ENCODE measurements around the gene HAUS3. TPM values are rescaled to one million over a fixed set of nuclear protein-coding genes. Genes with fewer than 3 reads are reported as not detected.

HAUS3 gene
- total RNA-seq, 6 experiments from 2014 or later, result 6.9 to 10.8 (median 8.6) TPM

DNA sequence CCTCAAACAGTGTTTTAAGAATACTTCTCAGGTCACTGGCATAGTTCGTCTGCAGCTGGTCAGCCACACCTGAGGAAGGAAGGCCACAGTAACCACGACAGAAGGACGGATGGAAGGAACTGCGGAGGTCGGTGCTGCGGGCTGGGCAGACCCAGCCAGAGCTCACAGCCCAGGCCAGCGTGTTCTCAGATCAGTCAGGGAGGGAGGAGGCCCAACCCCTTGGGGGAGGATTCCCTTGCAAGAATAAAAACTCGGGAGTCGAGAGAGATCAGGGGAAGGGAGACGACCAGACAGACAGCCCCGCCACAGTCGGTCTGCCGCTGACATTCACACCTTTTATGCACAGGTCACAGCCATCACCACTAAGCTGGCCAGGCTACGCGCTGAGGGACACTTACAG, 31.3 kb upstream of the HAUS3 start:
- Mint-ChIP-seq H3K27me3 (ENCODE audit: insufficient read depth) (peaks cover 16% of the 10 kb centered on the region), H3K27ac (no peak overlapping the region), H3K4me3 (no peak overlapping the region), H3K36me3 (ENCODE audit: low read depth) (no peaks in the 10 kb centered on the region), H3K4me1 (ENCODE audit: low read depth) (0 out of 2 replicates have a peak, but pooled peaks cover 7% of the 10 kb centered on the region), H3K9me3 (no peaks in the 10 kb centered on the region)
- TF ChIP-seq, protein P1, sequence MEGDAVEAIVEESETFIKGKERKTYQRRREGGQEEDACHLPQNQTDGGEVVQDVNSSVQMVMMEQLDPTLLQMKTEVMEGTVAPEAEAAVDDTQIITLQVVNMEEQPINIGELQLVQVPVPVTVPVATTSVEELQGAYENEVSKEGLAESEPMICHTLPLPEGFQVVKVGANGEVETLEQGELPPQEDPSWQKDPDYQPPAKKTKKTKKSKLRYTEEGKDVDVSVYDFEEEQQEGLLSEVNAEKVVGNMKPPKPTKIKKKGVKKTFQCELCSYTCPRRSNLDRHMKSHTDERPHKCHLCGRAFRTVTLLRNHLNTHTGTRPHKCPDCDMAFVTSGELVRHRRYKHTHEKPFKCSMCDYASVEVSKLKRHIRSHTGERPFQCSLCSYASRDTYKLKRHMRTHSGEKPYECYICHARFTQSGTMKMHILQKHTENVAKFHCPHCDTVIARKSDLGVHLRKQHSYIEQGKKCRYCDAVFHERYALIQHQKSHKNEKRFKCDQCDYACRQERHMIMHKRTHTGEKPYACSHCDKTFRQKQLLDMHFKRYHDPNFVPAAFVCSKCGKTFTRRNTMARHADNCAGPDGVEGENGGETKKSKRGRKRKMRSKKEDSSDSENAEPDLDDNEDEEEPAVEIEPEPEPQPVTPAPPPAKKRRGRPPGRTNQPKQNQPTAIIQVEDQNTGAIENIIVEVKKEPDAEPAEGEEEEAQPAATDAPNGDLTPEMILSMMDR (IDR thresholded peaks at IDR 0.05), result no peak
- DNase-seq, result no peak

DNA sequence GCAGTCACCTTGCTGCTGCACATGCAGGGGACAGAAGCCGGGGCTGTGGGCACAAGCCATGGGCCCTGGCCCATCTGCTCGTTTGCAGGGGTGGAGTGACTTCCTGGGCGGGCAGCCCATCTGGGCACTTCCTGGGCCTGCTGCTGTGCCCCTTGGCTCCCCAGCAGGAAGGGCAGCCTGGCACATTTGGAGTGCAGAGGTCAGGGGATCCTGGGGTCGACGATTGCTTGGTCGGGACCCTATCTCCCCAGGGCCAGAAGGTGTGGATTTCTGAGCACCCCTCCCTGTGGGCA, 30.9 kb upstream of the HAUS3 start:
- Mint-ChIP-seq H3K9me3 (no peaks in the 10 kb centered on the region), H3K36me3 (ENCODE audit: low read depth) (no peaks in the 10 kb centered on the region), H3K27ac (no peak overlapping the region), H3K4me1 (ENCODE audit: low read depth) (0 out of 2 replicates have a peak, but pooled peaks cover 4% of the 10 kb centered on the region), H3K4me3 (no peak overlapping the region), H3K27me3 (ENCODE audit: insufficient read depth) (peaks cover 16% of the 10 kb centered on the region)
- DNase-seq, result no peak
- TF ChIP-seq, protein P1 (IDR thresholded peaks at IDR 0.05), result no peak

DNA sequence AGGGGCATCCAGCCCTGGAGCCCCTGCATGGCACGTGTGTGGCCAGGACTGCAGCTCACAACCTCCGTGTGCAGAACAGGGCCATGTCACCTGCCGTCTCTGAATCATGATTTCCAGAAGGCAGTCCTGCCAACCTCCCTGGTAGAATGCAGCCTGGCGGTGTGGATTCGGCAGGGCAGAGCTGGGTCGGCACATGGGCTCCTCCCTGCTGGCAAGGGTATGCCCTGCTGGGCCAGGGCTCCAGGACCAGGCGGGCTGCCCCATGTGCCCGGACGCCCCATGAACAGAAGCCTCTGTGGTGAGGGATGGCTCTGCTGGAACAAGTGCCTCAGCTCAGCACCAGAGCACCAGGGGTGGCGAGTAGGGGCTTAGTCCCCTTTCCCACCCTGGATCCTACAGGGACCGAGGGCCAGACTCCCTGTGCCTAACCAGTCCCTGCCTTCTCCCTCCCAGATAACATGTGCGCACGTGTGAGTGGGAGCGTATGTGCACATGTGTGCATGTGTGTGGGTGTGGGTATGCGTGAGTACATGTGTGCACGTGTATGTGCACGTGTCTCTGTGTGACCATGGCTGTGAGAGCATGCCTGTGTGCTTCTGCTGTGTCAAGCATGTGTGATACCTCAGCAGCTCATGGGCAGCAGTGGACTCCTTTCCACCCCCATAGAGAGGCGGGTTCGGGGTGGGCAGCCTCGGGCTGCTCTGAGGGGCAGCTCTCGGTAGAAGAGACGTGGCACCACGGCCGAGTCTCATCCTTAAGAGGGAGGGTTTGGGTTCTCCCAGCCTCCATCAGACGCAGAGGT, 30.3 kb upstream of the HAUS3 start:
- H3K27ac Mint-ChIP-seq, result no peak overlapping the region

DNA sequence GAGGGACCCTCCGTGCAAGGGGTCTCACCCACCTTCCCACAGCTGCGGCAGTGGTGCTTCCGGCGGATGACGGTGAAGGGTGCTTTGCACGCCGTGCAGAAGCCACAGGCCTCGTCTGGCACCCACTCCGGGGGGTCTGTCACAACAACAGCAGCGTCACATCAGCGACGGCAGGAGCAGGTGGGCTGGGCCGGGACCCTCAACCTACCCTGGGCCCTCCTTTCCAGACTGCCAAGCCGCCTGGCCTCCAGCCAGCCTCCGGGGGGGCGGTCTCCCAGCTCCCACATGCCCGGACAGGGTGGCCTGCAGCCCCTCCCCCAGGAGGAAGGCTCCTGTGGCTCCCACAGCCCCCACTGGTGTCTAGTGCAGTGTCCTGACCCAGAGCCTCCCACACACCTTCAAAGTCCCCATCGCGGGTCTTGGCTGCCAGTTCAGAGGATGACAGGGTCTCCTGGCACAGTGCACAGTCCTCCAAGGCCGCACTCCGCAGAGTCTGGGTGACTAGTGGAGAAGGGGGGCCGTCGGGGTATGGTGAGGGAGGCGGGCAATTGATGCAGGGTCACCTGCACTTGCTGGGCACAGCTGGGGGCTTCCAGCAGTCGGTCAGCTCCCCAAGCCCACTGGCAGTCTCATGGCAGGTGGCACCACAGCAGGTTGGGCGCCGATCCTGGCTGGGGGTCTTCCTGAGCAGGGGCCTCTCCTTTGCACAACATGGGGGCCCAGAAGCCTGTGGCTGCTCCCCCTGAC, 29.5 kb upstream of the HAUS3 start:
- Mint-ChIP-seq H3K4me1 (ENCODE audit: low read depth) (peaks cover under 1% of the 10 kb centered on the region), H3K4me3 (no peak overlapping the region), H3K27me3 (ENCODE audit: insufficient read depth) (peaks cover 15% of the 10 kb centered on the region), H3K36me3 (ENCODE audit: low read depth) (no peaks in the 10 kb centered on the region), H3K27ac (no peak overlapping the region), H3K9me3 (no peaks in the 10 kb centered on the region)
- DNase-seq, result no peak
- TF ChIP-seq, protein P1 (IDR thresholded peaks at IDR 0.05), result no peak

More for the DNA sequence above, 30.3 kb upstream of the HAUS3 start:
- Mint-ChIP-seq H3K36me3 (ENCODE audit: low read depth) (no peaks in the 10 kb centered on the region), H3K27me3 (ENCODE audit: insufficient read depth) (peaks cover 16% of the 10 kb centered on the region), H3K4me1 (ENCODE audit: low read depth) (no peaks in the 10 kb centered on the region), H3K9me3 (no peaks in the 10 kb centered on the region), H3K4me3 (no peak overlapping the region)
- no peak for DNase-seq
- TF ChIP-seq, protein P1 (IDR thresholded peaks at IDR 0.05), result no peak

DNA sequence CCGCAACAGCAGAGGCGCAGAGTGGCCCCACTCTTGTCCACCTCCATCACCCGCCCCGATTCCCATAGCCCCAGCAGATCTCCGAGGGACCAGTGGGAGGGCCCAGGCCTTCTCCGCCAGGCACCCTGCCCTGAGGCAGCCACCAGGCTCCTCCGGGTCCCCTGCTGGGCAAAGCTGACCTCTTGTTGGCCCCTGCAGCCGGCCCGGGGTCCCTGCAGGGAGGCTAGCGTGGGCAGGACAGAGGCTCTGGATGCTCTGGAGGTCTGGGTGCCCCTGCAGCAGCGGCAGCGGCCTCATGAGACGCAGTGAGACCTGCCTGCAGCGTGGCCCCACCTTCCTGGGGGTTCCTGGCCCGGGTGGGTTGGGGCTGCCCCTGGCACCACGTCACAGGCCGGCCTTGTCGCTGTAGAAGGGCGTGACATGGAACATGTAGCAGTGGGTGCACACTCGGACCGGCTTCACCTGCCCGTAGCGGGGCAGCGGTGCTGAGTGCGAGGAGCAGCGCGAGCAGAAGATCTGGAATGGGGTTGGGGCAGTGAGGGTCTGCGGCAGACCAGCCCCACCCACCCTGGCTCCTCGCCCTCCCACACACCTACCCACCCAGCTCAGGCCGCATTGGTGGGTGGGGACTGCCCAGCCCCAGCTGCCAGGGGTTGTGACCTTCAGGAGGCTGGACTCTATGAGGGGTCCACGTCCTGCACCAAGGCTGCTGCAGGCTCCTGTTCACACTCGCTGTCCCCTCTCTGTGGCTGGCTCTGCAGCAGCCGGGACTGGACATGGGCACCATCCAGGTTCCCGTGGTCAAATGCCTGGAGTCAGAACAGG, 28.6 kb upstream of the HAUS3 start:
- TF ChIP-seq, protein P1 (IDR thresholded peaks at IDR 0.05), result no peak
- Mint-ChIP-seq H3K9me3 (no peaks in the 10 kb centered on the region), H3K36me3 (ENCODE audit: low read depth) (no peaks in the 10 kb centered on the region), H3K4me3 (no peak overlapping the region), H3K27me3 (ENCODE audit: insufficient read depth) (peaks cover 13% of the 10 kb centered on the region), H3K27ac (no peak overlapping the region), H3K4me1 (ENCODE audit: low read depth) (peaks cover 8% of the 10 kb centered on the region)
- no peak for DNase-seq
